K562 (cell line): Measurements from ENCODE around the gene RXRB. TPM values are rescaled to one million over a fixed set of nuclear protein-coding genes. Genes with fewer than 3 reads are reported as not detected.

Experiments
- CGGBP1 ChIP-seq: fragments of 250-450 bp; sonication (Bioruptor Pico); IDR thresholded peaks from 2 replicates; pipeline ENCODE4 v1.9.0; 2021; ENCODE audit warnings: mild to moderate bottlenecking
- CREM ChIP-seq: IDR thresholded peaks from 2 replicates; pipeline ENCODE4 v1.6.1; 2014; ENCODE audit warnings: antibody characterized with exemption, low read depth
- DACH1 ChIP-seq: fragments of 450-650 bp; IDR thresholded peaks from 2 replicates; pipeline ENCODE4 v1.6.1; 2018; ENCODE audit not compliant: partially characterized antibody
- DNMT1 ChIP-seq: fragments of 450-650 bp; IDR thresholded peaks from 2 replicates; pipeline ENCODE4 v1.6.1; 2016; ENCODE audit warnings: antibody characterized with exemption, mild to moderate bottlenecking
- FOS ChIP-seq: IDR thresholded peaks from 3 replicates; pipeline ENCODE4 v1.6.1; 2011; ENCODE audit not compliant: insufficient read length; ENCODE audit errors: extremely low read depth
- GATA2 ChIP-seq: sonication (generic); formaldehyde crosslinking; IDR thresholded peaks from 2 replicates; pipeline ENCODE4 v1.4.0; 2020; ENCODE audit warnings: mild to moderate bottlenecking, missing genetic modification reagents
- HDAC3 ChIP-seq: fragments of 450-650 bp; IDR thresholded peaks from 2 replicates; pipeline ENCODE4 v1.6.1; 2018; ENCODE audit warnings: borderline replicate concordance, mild to moderate bottlenecking, moderate library complexity; ENCODE audit not compliant: partially characterized antibody
- MBD2 ChIP-seq: sonication (generic); IDR thresholded peaks from 2 replicates; pipeline ENCODE4 v1.6.1; 2016; ENCODE audit warnings: low read depth, borderline replicate concordance
- MEF2A ChIP-seq: IDR thresholded peaks from 2 replicates; pipeline ENCODE4 v1.6.1; 2011; ENCODE audit warnings: low read depth, mild to moderate bottlenecking, low read length, moderate library complexity; ENCODE audit not compliant: control insufficient read depth
- MXD1 ChIP-seq: fragments of 250-450 bp; sonication (Bioruptor Pico); IDR thresholded peaks from 2 replicates; pipeline ENCODE4 v1.8.0; 2021; ENCODE audit warnings: borderline replicate concordance, mild to moderate bottlenecking, moderate library complexity; ENCODE audit not compliant: poor library complexity, severe bottlenecking
- MYBL2 ChIP-seq, 2 experiments: fragments of 450-650 bp in 1 of 2; sonication (generic) in 1 of 2; formaldehyde crosslinking in 1 of 2; IDR thresholded peaks; 2 replicates each; pipeline versions ENCODE4 v1.6.1 to v1.8.1; 2017 to 2022; ENCODE audit warnings: borderline replicate concordance in 1 of 2, inconsistent platforms in 1 of 2, low read depth in 1 of 2, mild to moderate bottlenecking in 1 of 2, missing genetic modification reagents in 1 of 2, moderate library complexity in 1 of 2
- NCOA4 ChIP-seq: fragments of 450-650 bp; IDR thresholded peaks from 2 replicates; pipeline ENCODE4 v1.6.1; 2018; ENCODE audit warnings: mild to moderate bottlenecking; ENCODE audit not compliant: partially characterized antibody
- NFE2 ChIP-seq: IDR thresholded peaks from 2 replicates; pipeline ENCODE4 v1.6.1; 2014; ENCODE audit warnings: antibody characterized with exemption, low read depth
- PKNOX1 ChIP-seq: fragments of 450-650 bp; IDR thresholded peaks from 2 replicates; pipeline ENCODE4 v1.6.1; 2016
- POLR2H ChIP-seq: IDR thresholded peaks from 2 replicates; pipeline ENCODE4 v1.6.1; 2016; ENCODE audit warnings: missing genetic modification characterization, low read depth, mild to moderate bottlenecking, control low read depth, missing compliant biosample characterization, moderate library complexity
- PRDM10 ChIP-seq: fragments of 450-650 bp; IDR thresholded peaks from 2 replicates; pipeline ENCODE4 v1.6.1; 2018; ENCODE audit not compliant: partially characterized antibody
- SMARCC2 ChIP-seq: fragments of 450-650 bp; IDR thresholded peaks from 2 replicates; pipeline ENCODE4 v1.6.1; 2017; ENCODE audit warnings: antibody characterized with exemption, moderate library complexity, mild to moderate bottlenecking, low read depth
- SNIP1 ChIP-seq: fragments of 450-650 bp; IDR thresholded peaks from 2 replicates; pipeline ENCODE4 v1.7.1; 2017; ENCODE audit warnings: low read depth, mild to moderate bottlenecking
- ZBTB43 ChIP-seq: sonication (generic); formaldehyde crosslinking; IDR thresholded peaks from 2 replicates; pipeline ENCODE4 v1.8.0; 2023; ENCODE audit warnings: mild to moderate bottlenecking, missing genetic modification reagents
- ZC3H11A ChIP-seq: IDR thresholded peaks from 2 replicates; pipeline ENCODE4 v1.6.1; 2012; ENCODE audit warnings: low read depth, low read length, improper control_type of control experiment
- ZKSCAN3 ChIP-seq: fragments of 250-450 bp; sonication (Bioruptor Pico); IDR thresholded peaks from 2 replicates; pipeline ENCODE4 v1.4.0; 2020
- polyA plus RNA-seq, 8 experiments: library from polyadenylated mRNA; depleted of rRNA in 4 of 8; stranded (reverse) in 5 of 8; unstranded in 3 of 8; fragments of >200 nt; fragmentation: Nextera tagmentation in 2 of 8; fragmentation: Illumina TruSeq in 1 of 8; extraction: Ambion mirVana in 2 of 8; extraction: Trizol in 1 of 8; gene quantifications; 2 replicates each; pipeline versions ENCODE4 v1.2.1 to v1.2.3, GENCODE V29; 2011 to 2014; ENCODE audit warnings: inconsistent platforms in 1 of 8, missing spikeins in 1 of 8
- total RNA-seq, 7 experiments: library from RNA; depleted of rRNA in 6 of 7; stranded (reverse); fragments of >200 nt in 6 of 7; fragmentation: Illumina TruSeq in 2 of 7; extraction: Trizol in 2 of 7; gene quantifications; 2 replicates each; pipeline versions ENCODE4 v1.2.1 to v1.2.3, GENCODE V29; 2011 to 2021; ENCODE audit warnings: low replicate concordance in 1 of 7

The RXRB gene
- total and polyA plus RNA-seq, 9 of the 15 experiments (the other 6 are each of a cell fraction or from before 2014, with no cell fraction given), result 0.76 to 35.5 (median 18.4) TPM

- no peak for TF ChIP-seq MEF2A
- TF ChIP-seq MYBL2 (IDR thresholded peaks at IDR 0.05; ENCODE audit: low read depth), result no peak
- no peak for TF ChIP-seq MYBL2 (CRISPR knock-in tag; IDR thresholded peaks at IDR 0.05; ENCODE audit: borderline replicate concordance)
- TF ChIP-seq GATA2 (CRISPR knock-in tag), result no peak
- no peak for TF ChIP-seq NFE2
- TF ChIP-seq MXD1 (CRISPR knock-in tag), result no peak
- TF ChIP-seq ZC3H11A, result no peak
- TF ChIP-seq DACH1, result no peak
- TF ChIP-seq PRDM10, result no peak
- TF ChIP-seq CGGBP1 (CRISPR knock-in tag), result no peak
- TF ChIP-seq ZBTB43 (CRISPR knock-in tag), result no peak
- no peak for TF ChIP-seq FOS
- no peak for TF ChIP-seq HDAC3
- TF ChIP-seq CREM, result no peak
- TF ChIP-seq PKNOX1, result no peak
- no peak for TF ChIP-seq ZKSCAN3
- 0 out of 2 replicates have a peak, but pooled peaks have one; percentile 12 for TF ChIP-seq SNIP1
- TF ChIP-seq SMARCC2, result peak; percentile 63; the same call in 1 of the 2 replicates
- TF ChIP-seq MBD2, result no peak
- no peak for TF ChIP-seq DNMT1
- peak; percentile 68; the same call in 1 of the 2 replicates for TF ChIP-seq POLR2H (tag)
- TF ChIP-seq NCOA4, result no peak
Observed at GRCh38 chr6:33249732-33250630, 49.5 kb upstream of the RXRB start (continued).
